ENCODE data around the gene SERPINB6. TPM values are rescaled to one million over a fixed set of nuclear protein-coding genes. Genes with fewer than 3 reads are reported as not detected.

SERPINB6 gene
- total and polyA plus RNA-seq, 9 of the 15 experiments (the other 6 are each of a cell fraction or from before 2014, with no cell fraction given): 86.6 to 211 (median 143) TPM

DNA sequence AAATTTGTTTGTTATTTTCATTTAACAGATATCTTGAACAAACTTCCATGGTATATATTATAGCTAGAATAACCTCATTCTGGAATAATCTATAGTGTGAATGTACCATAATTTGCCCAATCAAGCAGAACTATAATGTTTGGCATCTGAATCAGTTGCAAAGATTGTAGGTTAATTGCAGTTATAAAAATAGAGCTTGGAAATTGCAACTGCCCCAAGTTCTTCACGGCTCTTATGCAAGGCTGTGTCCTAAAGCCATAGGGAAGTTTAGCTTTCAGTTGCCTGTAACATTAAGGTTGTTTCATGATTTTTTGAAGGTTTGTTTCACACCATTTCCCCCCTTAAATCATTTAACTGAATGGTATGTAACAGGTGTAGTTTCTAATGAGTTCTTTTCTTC is 47.7 kb upstream of the SERPINB6 start:
- no peak for FAIRE-seq
- H3K9ac ChIP-seq (ENCODE audit: insufficient read depth in 1 of 2, low read depth in 2 of 2, low read length in 2 of 2): no peak overlapping the region
- WGBS (ENCODE audit: insufficient coverage, low coverage, missing lambda C conversion rate): 79% methylated on average over 1 of the region's 1 CpG
- TF ChIP-seq MAFF (IDR thresholded peaks at IDR 0.05; ENCODE audit: low read length) (no peak), ZNF224 (CRISPR knock-in tag; IDR thresholded peaks at IDR 0.05) (no peak), SIX5 (IDR thresholded peaks at IDR 0.05; ENCODE audit: borderline replicate concordance in 1 of 2, insufficient read depth in 1 of 2, low read depth in 1 of 2, low read length in 2 of 2) (no peak), NFE2 (IDR thresholded peaks at IDR 0.05; ENCODE audit: low read depth) (no peak), POLR2H (tag; IDR thresholded peaks at IDR 0.05; ENCODE audit: low read depth) (peak; percentile 51; the same call in 1 of the 2 replicates), ADNP (tag; IDR thresholded peaks at IDR 0.05) (no peak)
- H3K36me3 ChIP-seq (ENCODE audit: control insufficient read depth, insufficient read depth, low read length): peaks cover 75% of the 10 kb centered on the region
- H3K79me2 ChIP-seq (ENCODE audit: control insufficient read depth, insufficient read depth, low read length): peaks cover 52% of the 10 kb centered on the region
- H3K4me3 ChIP-seq: no peak overlapping the region
- no peaks in the 10 kb centered on the region for H4K20me1 ChIP-seq (replicated peaks; ENCODE audit: control insufficient read depth, insufficient read depth, low read length)
- H3K9me3 ChIP-seq (replicated peaks; ENCODE audit: control insufficient read depth, insufficient read depth, low read depth, low read length): no peaks in the 10 kb centered on the region
- no peaks in the 10 kb centered on the region for H3K27me3 ChIP-seq (ENCODE audit: control insufficient read depth in 2 of 2, insufficient read depth in 2 of 2, low read length in 2 of 2)
- intact Hi-C loops (cut with micrococcal nuclease): no loop called here
- POLR2A ChIA-PET: interaction anchor here (0.7 to 6.4 kb wide), 10 partner anchors 9 to 185 kb away, joined by 3 to 87 read pairs (median 5); partner anchors contain the start of gene NQO2
- H3K4me1 ChIP-seq (replicated peaks in 1 of 2; ENCODE audit: control insufficient read depth in 2 of 2, insufficient read depth in 2 of 2, low read length in 2 of 2): peaks cover 4 to 19% of the 10 kb centered on the region in 2 experiments
- no peak overlapping the region for H3K4me2 ChIP-seq (ENCODE audit: insufficient read depth, low read length)
- CTCF ChIA-PET (ENCODE audit: low intra/inter-chr PET ratio): no interaction called here
- no peak for ATAC-seq
- BruUV-seq (replicated peaks): no TSS peak
- H3K27ac ChIP-seq (ENCODE audit: extremely low read depth, low read depth, low read length): peak overlapping the region; percentile 29; the same call in 1 of the 3 replicates
- in situ Hi-C loops (cut with MboI): no loop called here
- no peak for DNase-seq (ENCODE audit: extremely low read depth in 1 of 4, low spot score in 3 of 4)
- H2AFZ ChIP-seq (ENCODE audit: low read depth, low read length): no peak overlapping the region
- H3K9me1 ChIP-seq (ENCODE audit: control insufficient read depth, insufficient read depth, low read length): no peaks in the 10 kb centered on the region

DNA sequence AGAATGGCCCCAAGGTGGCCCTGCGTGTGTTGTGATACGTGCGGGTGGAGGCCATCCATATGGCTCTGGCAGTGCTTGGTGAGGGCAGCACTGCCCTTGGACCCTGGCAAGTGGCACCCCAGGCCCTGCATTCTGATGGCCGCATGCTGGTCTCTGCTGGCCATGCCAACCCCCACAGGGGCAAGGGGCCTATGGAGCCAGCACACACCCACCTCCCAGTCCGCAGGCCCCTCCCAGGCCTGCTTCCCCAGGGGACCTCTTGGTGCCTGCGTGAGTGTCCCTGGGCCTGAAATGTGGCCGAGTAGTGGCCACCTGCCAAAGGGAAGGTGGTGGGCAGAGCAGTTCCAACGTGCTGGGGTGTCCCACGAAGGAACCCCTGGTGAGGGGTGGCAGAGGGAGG is 45.9 kb upstream of the SERPINB6 start:
- in situ Hi-C loops (cut with MboI): no loop called here
- no peak overlapping the region for H3K27ac ChIP-seq (ENCODE audit: extremely low read depth, low read depth, low read length)
- no peaks in the 10 kb centered on the region for H4K20me1 ChIP-seq (replicated peaks; ENCODE audit: control insufficient read depth, insufficient read depth, low read length)
- H3K9me3 ChIP-seq (replicated peaks; ENCODE audit: control insufficient read depth, insufficient read depth, low read depth, low read length): 0 out of 2 replicates have a peak, but pooled peaks cover under 1% of the 10 kb centered on the region
- ATAC-seq (peak; percentile 5), FAIRE-seq (no peak), DNase-seq (ENCODE audit: extremely low read depth in 1 of 4, low spot score in 3 of 4) (no peak)
- H3K9ac ChIP-seq (ENCODE audit: insufficient read depth in 1 of 2, low read depth in 2 of 2, low read length in 2 of 2): peak overlapping the region in 1 of 2 experiments; percentile 41; a peak in 1 of 4 replicates
- no peak overlapping the region for H3K4me3 ChIP-seq
- intact Hi-C loops (cut with micrococcal nuclease): no loop called here
- peaks cover 37% of the 10 kb centered on the region for H3K79me2 ChIP-seq (ENCODE audit: control insufficient read depth, insufficient read depth, low read length)
- H3K4me1 ChIP-seq (replicated peaks in 1 of 2; ENCODE audit: control insufficient read depth in 2 of 2, insufficient read depth in 2 of 2, low read length in 2 of 2): peaks cover 2 to 11% of the 10 kb centered on the region in 2 experiments; a peak in 3 of 5 replicates
- ChIA-PET CTCF (ENCODE audit: low intra/inter-chr PET ratio) (no interaction called here), POLR2A (interaction anchor here (0.7 to 1.3 kb wide), 4 partner anchors 15 to 37 kb away, joined by 3 to 7 read pairs (median 4); partner anchors contain the start of gene NQO2)
- WGBS (ENCODE audit: insufficient coverage, low coverage, missing lambda C conversion rate): 90% methylated on average over 9 of the region's 9 CpGs
- no peak overlapping the region for H3K4me2 ChIP-seq (ENCODE audit: insufficient read depth, low read length)
- no peak overlapping the region for H2AFZ ChIP-seq (ENCODE audit: low read depth, low read length)
- BruUV-seq (replicated peaks): no TSS peak
- no peaks in the 10 kb centered on the region for H3K27me3 ChIP-seq (ENCODE audit: control insufficient read depth in 2 of 2, insufficient read depth in 2 of 2, low read length in 2 of 2)
- H3K36me3 ChIP-seq (ENCODE audit: control insufficient read depth, insufficient read depth, low read length): peaks cover 83% of the 10 kb centered on the region
- H3K9me1 ChIP-seq (ENCODE audit: control insufficient read depth, insufficient read depth, low read length): no peaks in the 10 kb centered on the region
- TF ChIP-seq POLR2A (conservative IDR thresholded peaks at IDR 0.05): peak; percentile 45
- TF ChIP-seq SUPT5H (IDR thresholded peaks at IDR 0.05): peak; percentile 40; the same call in 1 of the 2 replicates
- peak; percentile 87 for TF ChIP-seq POLR2G (IDR thresholded peaks at IDR 0.05; ENCODE audit: low read depth, low read length)
- TF ChIP-seq, protein P1, sequence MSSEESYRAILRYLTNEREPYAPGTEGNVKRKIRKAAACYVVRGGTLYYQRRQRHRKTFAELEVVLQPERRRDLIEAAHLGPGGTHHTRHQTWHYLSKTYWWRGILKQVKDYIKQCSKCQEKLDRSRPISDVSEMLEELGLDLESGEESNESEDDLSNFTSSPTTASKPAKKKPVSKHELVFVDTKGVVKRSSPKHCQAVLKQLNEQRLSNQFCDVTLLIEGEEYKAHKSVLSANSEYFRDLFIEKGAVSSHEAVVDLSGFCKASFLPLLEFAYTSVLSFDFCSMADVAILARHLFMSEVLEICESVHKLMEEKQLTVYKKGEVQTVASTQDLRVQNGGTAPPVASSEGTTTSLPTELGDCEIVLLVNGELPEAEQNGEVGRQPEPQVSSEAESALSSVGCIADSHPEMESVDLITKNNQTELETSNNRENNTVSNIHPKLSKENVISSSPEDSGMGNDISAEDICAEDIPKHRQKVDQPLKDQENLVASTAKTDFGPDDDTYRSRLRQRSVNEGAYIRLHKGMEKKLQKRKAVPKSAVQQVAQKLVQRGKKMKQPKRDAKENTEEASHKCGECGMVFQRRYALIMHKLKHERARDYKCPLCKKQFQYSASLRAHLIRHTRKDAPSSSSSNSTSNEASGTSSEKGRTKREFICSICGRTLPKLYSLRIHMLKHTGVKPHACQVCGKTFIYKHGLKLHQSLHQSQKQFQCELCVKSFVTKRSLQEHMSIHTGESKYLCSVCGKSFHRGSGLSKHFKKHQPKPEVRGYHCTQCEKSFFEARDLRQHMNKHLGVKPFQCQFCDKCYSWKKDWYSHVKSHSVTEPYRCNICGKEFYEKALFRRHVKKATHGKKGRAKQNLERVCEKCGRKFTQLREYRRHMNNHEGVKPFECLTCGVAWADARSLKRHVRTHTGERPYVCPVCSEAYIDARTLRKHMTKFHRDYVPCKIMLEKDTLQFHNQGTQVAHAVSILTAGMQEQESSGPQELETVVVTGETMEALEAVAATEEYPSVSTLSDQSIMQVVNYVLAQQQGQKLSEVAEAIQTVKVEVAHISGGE (CRISPR knock-in tag; IDR thresholded peaks at IDR 0.05): no peak
- 0 out of 2 replicates have a peak, but pooled peaks have one; percentile 31 for TF ChIP-seq MYNN (IDR thresholded peaks at IDR 0.05)
- TF ChIP-seq MYNN (CRISPR knock-in tag; IDR thresholded peaks at IDR 0.05): no peak
- peak; percentile 28 for TF ChIP-seq POLR2B (IDR thresholded peaks at IDR 0.05; ENCODE audit: low read depth, partially characterized antibody)
- TF ChIP-seq STAT5B (CRISPR knock-in tag; IDR thresholded peaks at IDR 0.05): no peak

All from K562 (cell line).